Measurements from ENCODE around the gene ABCC3.

ABCC3 gene

DNA sequence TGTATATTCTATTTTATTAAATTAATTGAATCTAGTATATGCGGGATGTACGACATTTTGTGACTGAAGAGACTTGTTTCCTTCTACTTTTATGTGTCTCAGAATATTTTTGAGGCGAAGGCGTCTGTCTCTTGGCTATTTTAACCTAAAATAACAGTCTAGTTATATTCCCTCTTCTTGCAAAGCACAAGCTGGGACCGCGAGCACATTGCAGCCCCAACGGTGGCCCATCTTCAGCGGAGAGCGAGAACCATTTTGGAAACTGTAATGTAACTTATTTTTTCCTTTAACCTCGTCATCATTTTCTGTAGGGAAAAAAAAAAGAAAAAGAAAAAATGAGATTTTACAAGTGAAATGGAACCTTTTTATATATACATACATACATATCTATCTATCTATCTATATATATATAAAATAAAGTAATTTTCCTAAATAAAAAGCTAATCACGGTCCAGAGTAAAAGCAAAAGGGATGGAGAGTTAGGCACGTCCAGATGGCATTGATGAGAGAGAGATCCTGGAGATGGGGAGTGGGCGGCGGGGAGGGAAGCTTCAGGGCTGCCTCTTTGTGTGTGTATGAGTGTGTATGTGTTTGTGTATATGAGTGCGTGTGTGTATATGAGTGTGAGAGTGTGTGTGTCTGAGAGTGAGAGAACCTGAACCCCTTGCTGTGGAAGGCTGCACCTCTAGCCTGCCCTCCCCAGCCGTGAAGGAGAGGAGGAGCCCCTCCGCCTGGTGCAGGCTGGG lies 7.5 kb upstream of the ABCC3 start:
- no peak for DNase-seq (ENCODE audit: low spot score)

DNA sequence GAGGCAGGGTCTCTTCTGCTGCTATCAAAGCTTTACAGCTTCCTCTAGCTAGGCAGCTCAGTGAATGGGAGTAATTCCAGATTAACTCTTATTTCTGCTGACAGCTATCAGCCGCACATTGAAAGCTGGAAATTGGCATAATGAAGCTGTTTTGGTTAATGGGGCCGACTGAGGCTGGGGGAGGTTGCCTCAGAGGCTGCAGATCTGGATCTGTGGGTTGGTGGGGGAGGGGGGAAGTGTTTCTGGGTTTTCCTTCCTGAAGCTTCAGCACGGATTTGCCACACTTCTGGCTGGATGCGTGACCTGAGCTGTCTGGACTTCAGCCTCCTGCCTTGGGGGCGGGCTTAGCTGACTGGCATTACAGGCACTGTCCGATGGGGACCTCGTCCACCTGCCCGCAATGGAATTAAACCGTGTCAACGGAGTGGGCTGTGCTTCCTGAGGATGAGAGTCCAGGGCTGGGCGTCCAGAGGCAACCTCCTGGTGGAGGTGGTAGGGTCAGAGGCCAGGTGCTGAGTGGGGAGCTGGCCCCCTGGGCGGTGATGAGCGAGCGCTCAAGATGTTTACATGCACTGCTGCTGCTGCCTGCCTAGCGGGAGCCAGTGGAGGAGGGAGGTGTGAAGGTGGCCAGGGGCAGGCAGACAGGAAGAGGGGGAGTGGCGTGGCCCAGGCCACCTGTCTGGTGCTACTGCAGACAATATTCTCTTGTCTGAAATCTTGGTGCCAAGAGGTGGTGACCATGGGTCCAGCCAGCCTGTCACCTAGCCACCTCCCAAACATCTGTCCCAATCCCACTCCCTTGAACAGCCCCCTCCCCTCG lies 6.7 kb upstream of the ABCC3 start:
- DNase-seq (ENCODE audit: low spot score): no peak

DNA sequence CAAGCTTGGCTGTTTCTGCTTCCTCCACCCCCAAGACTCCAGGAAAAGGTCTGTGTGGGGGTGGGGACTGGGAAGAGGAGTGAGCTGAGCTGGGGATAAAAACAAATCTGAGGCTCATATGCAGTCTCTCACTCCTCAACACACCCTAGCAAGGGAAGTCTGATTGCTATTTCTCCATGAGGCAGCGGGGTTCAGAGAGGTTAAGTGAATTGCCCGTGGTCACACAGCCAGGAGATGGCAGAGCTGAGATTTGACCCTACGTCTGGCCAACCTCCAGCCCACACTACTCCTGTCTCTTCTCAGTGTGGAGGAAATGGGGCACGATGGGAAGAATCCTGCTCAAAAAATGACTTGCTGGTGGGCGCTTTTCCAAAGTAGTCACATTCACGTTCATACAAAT lies 4.8 kb upstream of the ABCC3 start:
- no peak for DNase-seq (ENCODE audit: low spot score)

DNA sequence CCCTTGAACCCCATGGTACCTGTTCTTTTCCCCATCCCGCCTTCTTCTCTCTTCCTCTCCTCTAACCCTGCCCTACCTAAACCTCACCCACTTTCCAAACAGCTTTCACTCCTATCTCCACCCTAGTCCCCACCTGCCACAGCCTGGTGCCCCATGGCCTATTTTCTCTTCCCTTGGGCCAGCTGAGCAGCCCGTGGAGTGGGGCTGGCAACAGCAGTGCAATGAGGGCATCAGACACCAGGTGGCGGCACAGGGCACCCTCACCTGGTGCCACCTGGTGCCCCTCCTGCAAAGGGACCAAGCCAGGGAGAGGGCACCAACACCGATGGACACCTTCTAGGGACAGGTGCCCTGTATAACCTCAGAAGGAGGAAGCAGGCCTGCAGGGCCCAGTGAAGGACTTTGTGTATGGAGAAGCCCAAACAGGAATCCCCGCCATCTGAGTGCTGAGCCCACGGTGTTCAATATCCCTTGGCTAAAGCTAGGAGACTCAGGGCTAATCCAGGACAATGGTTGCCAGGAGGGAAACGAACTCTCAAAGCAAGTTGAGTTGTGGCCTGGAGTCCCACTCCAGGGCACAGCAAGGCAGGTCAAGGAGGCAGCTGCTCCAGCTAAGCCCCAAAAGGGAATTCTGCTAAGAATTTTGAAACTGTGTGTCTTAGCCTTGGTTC lies 4.0 kb upstream of the ABCC3 start:
- peak; percentile 77 for DNase-seq (ENCODE audit: low spot score)

DNA sequence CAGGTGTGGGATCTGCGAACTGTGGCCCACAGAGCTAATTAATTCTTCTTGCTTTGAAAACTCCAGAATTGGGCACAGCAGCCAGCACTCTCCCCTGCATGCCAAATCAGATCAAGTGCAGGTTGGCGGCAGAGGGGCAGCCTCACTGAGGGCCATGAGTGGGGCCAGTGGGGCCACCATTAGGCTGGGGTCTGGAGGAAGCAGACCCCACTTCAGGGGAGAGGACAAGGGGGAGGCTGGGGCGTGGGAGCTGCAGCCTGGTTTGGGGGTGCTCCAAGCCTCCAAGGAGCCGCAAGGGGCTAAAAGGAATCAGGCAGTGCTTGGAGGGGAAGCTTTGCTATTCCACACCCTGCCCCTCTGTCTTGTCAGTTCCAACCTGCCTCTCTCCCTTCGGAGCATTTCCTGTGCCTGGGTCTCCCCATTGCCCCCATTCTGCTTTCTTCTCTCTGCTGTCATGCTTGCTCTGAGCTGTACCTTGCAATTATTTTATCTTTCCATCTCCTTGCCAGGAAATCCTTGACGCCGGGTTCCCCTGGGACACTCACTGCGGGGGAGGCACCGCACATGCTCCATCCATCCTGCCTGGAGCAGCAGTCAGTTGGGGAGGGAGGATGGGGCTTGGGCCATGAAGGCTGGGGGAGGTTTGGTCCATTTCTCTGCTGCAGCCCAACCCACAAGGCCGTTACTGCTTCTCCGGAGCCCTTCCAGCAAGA lies 3.3 kb upstream of the ABCC3 start:
- DNase-seq (ENCODE audit: low spot score): no peak

DNA sequence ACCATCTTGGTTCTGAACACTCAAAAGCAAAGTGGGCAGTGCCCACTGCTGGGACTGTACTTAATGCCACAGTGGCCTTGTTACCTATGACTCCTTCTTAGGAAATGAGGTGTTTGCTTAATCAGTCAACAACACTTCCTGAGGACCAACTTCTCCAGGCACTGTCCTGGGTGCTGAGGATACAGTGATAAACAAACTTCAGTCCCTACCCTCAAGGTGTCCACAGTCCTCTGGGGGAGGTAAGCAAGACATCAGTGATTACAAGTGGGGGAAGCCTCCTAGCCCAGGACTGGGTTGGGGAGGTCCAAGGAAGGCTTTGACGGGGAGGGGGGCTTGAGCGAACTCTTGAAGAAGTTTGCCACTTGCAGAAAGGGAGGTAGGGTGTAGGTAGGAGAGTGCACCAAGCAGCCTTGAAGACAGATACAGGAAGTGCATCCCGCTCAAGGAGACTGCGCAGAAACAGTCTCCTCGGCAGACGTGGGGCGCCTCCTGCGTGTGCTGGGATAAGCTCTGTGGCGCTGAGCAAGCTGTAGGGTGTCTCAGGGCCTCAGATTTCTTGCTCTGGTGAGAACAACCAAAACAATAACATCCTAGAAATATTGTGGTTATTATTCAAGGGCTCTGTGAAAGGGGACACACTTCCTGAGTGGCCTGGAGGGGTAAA lies 2.6 kb upstream of the ABCC3 start:
- DNase-seq (ENCODE audit: low spot score): no peak

DNA sequence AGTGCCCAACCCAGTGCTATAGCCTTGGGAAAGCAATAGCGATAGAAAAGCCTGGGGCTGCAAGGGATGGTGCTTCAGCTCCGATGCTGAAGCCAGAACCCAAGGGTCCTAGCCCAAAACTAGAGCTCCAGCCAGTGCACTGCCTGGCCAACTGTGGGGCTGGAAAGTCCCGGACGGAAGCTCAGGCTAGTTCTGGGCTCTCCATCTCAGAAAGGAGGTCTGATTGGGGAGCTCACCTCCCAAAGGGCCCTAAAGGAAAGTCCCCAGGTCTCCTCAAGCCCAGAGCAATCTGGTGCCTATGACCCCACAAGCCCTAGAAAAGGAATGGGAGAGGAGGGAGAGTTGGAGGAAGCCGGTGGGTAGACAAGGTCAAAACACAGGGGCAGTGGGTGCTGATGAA lies 2.0 kb upstream of the ABCC3 start:
- DNase-seq (ENCODE audit: low spot score): no peak

DNA sequence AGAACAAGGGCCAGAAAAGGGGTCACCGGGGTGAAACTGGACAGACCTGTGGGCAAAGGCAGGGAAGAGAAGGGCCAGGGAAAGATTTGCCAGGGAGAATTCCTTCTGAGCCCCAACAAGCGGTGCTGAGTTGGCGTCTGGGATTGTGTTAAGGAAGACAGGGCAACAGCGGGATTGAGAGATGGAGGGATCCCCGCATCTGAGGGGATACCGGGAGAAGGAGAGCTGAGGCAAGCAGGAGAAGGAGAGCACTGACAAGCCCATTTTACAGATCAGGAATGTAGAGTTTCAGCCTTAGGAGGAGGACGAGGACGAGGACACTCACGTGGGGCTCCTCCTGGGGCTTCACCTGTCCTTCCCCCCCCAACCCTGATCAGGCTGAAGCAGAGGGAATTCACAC lies 998 bp upstream of the ABCC3 start:
- no peak for DNase-seq (ENCODE audit: low spot score)

DNA sequence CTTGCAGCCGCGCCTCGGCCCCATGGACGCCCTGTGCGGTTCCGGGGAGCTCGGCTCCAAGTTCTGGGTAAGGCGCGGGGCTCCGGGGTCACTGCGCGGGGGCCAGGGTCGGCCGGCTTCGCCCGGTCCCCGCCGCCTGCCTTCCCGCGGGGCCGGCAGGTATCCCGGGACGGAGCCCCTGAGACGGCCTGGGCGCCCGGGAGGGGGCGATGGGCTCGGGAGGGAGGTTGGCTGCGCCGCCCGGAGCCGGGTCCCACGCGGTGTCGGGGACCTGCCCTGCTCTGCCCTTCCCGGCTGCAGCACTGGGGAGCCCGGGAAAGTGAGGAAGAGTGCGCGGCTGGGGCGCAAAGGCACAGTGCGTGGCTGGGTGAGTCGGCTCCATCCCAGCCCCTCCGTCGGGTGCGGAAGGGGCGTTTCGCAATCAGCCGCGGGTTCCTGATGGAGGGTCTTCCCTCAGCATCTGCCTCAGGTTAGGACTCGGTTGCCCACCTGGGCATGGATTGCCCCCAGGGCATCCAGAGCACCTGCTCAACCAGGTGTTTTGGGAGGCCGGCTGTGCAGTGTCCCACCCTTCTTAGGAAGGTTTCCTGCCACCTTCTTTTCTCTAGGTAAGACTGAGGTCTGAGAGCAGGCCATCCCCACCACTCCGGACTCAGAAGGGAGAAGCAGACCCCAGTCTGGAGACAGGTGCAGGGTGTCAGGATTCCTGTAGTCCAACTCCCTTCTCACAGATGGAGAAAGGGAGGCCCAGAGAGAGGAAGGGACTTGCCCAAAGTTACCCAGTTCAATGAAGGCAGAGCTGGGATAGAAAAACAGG lies 442 bp downstream of the ABCC3 start:
- DNase-seq (ENCODE audit: low spot score): no peak

DNA sequence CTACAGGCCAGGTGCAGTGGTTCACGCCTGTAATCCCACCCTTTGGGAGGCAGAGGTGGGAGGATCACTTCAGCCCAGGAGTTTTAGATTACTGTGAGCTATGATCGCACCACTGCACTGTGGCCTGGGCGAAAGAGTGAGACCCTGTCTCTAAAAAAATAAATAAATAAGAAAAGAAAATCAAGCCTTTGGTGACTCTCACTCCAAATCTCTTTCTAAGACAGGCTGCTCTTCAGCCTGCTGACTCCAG lies 976 bp downstream of the ABCC3 start:
- no peak for DNase-seq (ENCODE audit: low spot score)

DNA sequence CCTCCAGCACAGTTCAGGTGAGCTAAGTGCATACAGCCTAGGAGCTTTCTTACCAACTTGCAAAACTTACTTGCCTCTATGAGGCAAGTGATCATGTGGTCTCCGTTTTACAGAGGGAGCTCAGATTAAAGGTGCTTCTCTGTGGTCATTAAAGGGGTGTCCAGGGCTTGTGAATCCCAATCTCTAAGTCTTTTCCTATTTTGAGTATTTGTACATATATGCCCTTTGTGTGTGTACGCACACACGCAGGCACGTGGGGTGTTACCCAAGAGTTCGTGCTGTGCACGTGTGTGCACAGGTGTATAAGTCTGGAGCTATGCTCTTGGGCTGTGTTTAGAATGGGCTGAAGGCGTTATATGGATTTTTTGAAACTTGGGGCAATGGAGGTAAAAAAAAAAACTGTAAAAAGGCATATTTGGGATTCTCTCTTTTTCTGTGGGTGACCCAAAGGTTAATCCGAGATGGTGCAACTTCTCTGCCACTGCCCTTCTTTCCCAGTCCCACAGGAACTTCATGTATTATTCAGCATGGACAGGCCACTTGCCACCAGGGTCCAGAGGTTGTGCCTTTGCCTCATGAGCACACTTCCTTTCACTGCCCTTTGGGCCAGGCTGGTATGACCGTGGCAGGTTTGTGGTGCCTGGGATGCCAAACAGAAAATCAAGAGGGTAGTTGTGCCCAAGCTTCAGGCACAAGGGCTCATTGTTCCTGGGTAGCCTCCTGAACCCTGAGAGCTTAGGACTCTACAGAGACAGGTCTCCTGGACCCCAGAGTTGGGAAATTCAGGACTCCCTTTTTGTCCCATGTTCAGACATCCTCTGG lies 1.5 kb downstream of the ABCC3 start:
- DNase-seq (ENCODE audit: low spot score): no peak

DNA sequence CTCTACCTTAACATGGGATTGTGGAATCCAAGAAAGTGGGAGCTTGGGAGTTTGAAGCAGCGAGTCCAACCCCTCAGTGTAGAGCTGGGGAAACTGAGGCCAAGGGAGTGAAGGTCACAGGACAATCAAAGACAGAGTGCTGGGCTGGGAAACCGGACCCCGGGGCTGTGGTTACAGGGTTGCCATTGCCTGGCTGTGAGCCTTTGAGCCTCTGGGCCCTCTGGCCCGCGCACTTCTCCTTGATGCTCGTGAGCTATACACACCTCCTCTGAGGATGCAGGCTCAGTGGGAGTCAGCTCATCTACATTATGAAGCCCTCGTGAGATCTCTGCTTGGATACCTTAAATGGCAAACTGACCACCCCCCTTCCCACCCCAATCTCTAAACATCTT lies 2.1 kb downstream of the ABCC3 start:
- no peak for DNase-seq (ENCODE audit: low spot score)

DNA sequence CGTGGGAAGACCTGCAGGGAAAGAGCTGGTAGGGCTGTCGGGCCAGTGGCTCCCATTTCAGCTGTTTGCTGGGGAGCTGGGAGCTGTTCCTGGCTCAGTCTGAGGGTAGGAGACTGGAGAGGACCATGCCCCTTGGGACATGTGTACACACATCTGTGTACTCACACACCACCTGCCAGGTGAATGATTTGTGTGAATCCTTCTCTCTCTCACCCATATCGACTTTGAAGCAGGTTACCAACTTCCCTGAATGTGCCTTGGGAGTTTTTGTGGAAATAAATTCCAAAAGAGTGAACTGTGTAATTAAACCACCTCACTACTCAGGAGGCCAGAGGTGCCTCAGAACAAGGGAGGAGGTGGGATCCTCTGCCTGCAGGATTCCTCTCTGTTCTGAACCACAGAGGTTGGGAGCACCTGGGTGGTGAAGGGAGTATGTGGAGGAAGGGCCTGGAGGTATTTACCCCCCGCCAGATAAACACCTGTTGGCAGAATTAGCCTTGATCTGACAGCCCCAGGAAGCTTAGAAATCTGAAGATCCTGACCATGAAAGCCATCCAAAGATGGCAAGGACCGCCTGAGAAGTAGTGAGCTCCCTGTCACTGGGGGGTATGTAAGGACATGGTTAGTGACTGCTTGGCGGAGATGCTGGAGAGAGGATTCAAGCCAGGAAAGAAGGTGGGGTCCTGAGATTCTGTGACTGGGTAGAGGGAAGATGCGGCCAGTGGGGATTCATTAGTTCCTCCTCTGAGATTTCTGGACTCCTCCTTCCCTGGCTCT lies 3.3 kb downstream of the ABCC3 start:
- DNase-seq (ENCODE audit: low spot score): no peak

DNA sequence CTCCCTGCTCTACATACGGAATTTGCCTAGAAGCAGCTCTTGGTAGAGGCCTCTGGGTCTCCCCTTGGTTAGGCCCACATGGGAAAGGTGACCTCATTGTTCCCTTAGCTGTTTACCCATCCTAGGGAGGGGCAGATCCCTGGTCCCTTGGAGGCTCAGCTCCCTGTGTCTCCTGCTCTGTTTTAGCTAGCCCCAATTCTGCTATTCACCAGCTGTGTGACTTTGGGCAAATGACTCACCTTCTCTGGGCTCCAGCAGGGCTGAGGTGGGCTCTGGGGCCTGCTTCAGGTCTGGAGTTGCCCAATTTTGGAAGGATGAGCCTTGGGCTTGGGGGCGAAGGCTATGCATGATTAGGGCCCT lies 3.9 kb downstream of the ABCC3 start:
- DNase-seq (ENCODE audit: low spot score): peak; percentile 61

DNA sequence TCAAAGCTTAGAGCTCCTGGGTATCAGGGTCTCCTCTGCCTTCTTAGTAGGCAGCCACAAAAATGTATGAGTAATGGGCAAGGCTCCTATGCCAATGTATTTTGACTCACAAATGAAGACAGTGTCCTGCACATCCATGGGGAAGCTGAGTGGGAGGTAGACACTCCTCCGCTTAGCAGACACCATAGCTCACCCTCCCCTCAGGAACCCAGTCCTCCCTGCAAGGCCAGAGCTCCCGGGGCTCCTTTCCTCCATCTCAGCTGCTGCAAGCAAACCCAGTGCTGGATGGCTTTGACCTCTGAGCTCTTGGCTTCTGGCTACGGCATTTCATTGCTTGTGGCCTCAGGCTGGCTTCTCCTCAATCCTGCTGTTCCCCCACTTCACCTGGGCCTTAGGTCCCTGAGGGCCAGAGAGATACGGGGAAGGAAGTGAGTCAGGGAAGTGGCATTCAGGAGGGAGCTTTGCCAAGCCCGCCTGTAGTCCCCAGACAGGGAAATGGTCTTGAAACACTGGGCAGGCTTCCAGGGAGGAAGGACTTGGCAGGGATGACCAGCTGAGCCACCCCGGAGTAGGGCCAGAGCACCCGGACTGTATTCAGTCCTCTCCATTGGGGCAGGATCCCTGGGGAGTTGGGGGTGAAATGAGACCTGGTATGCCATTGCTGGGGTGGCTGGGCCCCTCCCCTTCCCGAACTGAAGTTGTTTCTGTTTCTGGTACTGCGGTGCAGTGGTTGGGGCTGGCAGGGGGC lies 4.5 kb downstream of the ABCC3 start:
- DNase-seq (ENCODE audit: low spot score): peak; percentile 99

DNA sequence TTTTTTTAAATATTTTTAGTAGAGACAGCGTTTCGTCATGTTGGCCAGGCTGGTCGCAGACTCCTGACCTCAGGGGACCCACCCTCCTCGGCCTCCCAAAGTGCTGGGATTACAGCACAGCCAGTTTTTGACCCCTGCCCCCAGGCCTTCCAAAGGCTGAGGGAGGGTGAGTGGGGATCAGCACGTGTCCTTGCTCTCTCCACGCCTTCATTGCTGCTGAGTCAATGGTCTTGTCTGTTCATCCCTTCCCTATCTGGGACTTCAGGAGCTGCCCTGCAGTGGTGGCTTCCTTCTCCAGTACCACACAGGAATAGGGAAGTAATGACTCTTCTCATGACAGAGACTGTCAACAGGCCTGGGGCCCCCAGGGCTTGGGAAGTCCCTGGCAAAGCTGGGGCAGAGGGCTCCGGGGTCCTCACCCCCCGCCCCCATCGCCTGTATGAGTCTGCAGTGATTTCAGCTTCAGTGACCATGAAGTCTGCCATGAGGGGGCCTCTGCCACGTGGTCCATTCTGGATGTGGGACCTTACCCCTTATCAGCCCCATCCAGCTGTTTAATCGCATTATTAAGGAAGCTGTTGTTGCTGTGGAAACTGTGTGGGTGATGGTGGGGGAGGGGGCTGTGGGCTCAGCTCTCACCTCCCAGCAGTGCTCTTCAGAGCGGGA lies 6.1 kb downstream of the ABCC3 start:
- DNase-seq (ENCODE audit: low spot score): no peak

DNA sequence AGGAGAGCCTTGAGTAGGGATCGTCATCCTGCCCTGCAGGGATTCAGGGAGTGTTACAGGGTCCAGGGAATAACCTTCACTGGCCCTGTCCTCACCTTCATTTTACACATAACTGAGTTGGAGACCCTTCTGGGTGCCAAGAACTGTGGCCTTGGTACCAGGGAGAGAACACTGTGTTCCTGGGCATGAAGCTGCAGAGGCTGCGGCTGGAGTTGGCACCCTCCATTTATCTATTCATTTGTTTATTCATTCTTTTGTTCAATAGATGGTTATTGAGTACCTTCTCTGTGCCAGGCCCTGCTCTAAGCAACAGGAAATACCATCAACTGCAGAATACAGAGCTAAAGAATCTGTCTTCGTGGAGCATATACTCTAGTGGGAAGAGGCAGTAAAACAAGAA lies 6.7 kb downstream of the ABCC3 start:
- no peak for DNase-seq (ENCODE audit: low spot score)

DNA sequence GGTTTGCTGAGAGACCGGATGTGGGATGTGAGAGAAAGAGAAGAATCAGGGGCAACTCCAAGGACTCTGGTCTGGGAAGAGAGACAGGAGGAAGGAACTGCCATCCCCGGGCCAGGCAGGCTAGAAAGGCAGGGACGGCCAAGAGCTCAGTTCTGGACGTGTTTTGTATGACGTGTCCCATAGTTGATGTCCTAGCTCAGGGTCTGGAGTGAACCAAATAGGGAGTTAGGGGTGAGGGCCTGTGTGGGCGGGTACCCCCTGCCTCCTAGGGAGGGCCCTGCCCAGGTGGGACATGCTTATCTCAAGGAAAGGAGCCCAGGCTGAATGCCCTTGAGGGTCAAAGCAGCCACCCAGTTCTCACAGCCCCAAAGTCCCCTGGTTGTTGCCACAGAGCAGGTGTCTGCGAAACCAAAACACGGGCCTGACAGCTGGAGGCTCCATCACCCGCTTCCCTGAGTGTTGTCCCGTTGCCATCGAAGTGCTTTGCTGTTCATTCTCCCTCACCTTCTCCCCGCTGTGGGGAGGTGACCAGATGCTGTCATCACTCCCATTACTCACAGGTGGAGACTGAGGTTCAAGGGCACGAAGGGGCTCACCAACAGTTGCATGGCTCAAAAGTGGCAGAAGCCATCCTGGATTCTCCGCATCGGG lies 7.5 kb downstream of the ABCC3 start:
- no peak for DNase-seq (ENCODE audit: low spot score)
